ENCODE data around the gene TWNK. TPM values are rescaled to one million over a fixed set of nuclear protein-coding genes. Genes with fewer than 3 reads are reported as not detected.

TWNK gene
- total and polyA plus RNA-seq, 11 donors, result 4.7 to 9.5 (median 5.8) TPM

DNA sequence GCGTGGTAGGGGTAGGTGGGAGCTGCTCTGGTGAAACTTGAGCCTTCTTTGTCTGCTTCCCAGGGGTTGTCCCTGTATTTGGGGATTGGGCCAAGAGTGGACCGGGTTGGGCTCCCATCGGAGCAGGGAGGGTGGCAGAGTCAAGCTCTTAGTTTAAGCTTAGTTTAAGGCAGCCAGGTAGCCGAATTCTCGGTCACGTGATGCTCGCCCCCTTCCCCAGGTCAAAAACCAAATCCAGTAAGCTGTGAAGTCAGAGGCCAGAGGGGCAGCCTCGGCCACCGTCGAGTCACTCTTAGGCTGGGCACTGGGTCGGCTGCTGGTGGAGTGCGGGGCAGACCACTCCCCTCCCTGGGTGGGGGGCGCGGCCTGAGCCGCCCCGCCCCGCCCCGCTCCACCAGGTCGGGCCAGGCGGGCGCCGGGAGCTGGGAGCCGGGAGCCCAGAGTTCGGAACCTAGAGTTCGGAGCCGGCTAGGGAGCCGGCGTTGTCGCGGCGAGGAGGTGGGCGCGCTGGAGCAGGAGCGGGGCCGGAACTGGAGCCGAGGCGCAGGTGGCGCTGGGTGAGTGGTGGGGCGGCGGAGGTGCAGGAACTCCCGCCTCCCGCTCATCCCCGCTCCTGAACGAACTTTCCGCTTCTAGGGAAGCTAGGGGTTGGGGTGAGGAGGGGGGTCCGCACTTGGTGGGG lies 9.5 kb downstream of the TWNK start:
- intact Hi-C loops (cut with DNase I), result loop anchor here in 4 of 10 donors (1.0 to 10.0 kb wide), 6 partner anchors 15 to 70 kb away; partner anchors contain the start of genes KAZALD1 (in 3 of the 4), PDZD7 (in 1 of the 4) and SFXN3 (in 1 of the 4)

GRCh38 chr10:100997360-100998182 lies 10.2 kb downstream of the TWNK start:
- H3K4me3 ChIP-seq, result peak overlapping the region; percentile 62 to 99 (median 89)
- intact Hi-C loops (cut with DNase I), result loop anchor here in 6 of 10 donors (1.0 to 10.0 kb wide), 7 partner anchors 15 to 70 kb away; partner anchors contain the start of genes KAZALD1 (in 3 of the 6), PDZD7 (in 1 of the 6) and SFXN3 (in 1 of the 6)
- WGBS, 4 donors, result 0% methylated on average over 7 to 66 of the region's 66 CpGs
- DNase-seq (peak; percentile 81 to 92 (median 82)), ATAC-seq (peak; percentile 44 to 61 (median 48))
- peak overlapping the region; percentile 93 to 100 (median 100) for H3K27ac ChIP-seq
- TF ChIP-seq, protein P1, sequence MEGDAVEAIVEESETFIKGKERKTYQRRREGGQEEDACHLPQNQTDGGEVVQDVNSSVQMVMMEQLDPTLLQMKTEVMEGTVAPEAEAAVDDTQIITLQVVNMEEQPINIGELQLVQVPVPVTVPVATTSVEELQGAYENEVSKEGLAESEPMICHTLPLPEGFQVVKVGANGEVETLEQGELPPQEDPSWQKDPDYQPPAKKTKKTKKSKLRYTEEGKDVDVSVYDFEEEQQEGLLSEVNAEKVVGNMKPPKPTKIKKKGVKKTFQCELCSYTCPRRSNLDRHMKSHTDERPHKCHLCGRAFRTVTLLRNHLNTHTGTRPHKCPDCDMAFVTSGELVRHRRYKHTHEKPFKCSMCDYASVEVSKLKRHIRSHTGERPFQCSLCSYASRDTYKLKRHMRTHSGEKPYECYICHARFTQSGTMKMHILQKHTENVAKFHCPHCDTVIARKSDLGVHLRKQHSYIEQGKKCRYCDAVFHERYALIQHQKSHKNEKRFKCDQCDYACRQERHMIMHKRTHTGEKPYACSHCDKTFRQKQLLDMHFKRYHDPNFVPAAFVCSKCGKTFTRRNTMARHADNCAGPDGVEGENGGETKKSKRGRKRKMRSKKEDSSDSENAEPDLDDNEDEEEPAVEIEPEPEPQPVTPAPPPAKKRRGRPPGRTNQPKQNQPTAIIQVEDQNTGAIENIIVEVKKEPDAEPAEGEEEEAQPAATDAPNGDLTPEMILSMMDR (IDR thresholded peaks at IDR 0.05), result peak; percentile 81 to 97 (median 90)
- TF ChIP-seq POLR2A (IDR thresholded peaks at IDR 0.05), result peak in 1 of 2 donors; percentile 14
- H3K27me3 ChIP-seq, result no peaks in the 10 kb centered on the region
- peaks cover 8 to 50% (median 35%) of the 10 kb centered on the region in 12 donors for H3K4me1 ChIP-seq
- peaks cover 0 to 18% (median 12%) of the 10 kb centered on the region in 9 donors for H3K36me3 ChIP-seq
- no peaks in the 10 kb centered on the region for H3K9me3 ChIP-seq

More for the DNA sequence above, 9.5 kb downstream of the TWNK start:
- DNase-seq (peak in 1 of 5 donors; percentile 37), ATAC-seq (no peak)
- H3K36me3 ChIP-seq, result peaks cover 0 to 20% (median 11%) of the 10 kb centered on the region in 9 donors
- peaks cover 3 to 43% (median 28%) of the 10 kb centered on the region in 12 donors for H3K4me1 ChIP-seq
- H3K27me3 ChIP-seq, result no peaks in the 10 kb centered on the region
- H3K27ac ChIP-seq, result peak overlapping the region; percentile 93 to 100 (median 100)
- TF ChIP-seq, protein P1 (IDR thresholded peaks at IDR 0.05), result no peak
- no peak for TF ChIP-seq POLR2A (IDR thresholded peaks at IDR 0.05)
- peak overlapping the region; percentile 62 to 99 (median 89) for H3K4me3 ChIP-seq
- H3K9me3 ChIP-seq, result no peaks in the 10 kb centered on the region
- WGBS, 4 donors, result 0 to 6% (median 5%) methylated on average over 16 to 46 of the region's 46 CpGs

DNA sequence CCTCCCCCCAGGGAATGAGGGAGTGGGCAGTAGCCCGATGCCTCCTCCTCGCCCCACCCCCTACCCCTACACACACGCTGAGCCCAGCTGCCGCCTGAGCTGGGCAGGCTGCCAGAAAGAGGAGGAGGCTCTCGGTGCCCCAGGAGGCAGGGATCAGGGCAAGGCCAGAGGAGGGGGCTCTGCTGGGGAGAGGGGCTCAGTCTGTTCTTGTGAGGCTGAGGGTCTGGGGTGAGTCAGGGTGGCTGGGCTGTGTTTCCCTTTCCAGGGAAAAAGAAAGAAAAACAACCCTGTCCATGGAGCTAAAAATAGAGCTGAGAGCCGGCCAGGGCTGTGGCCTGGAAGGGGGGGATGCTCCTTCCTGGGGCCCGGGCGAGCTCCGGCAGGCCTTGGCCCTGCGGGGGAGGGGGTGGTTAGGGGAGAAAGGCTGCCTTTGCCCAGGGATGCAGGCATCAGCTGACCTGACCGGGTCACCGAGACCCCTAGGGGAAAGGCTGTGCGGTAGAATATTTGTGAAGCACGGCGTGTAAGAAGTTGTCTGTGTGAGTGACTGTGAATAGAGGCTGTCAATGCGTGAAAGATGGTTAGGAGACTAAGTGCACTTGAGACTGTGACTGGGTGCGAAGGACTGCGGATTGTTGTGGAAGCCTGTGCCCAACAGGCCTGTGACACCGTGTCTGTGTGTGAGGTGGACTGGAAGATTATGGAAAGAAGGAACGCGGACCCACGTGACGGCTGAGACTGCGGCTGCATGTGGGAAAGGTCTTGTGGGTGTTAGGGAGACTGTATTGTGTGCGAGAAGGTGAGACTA lies 11.0 kb downstream of the TWNK start:
- H3K4me3 ChIP-seq, result peak overlapping the region; percentile 62 to 99 (median 89)
- no peaks in the 10 kb centered on the region for H3K27me3 ChIP-seq
- H3K4me1 ChIP-seq, result peaks cover 8 to 58% (median 42%) of the 10 kb centered on the region in 12 donors
- ATAC-seq, result peak; percentile 53 to 78 (median 63)
- TF ChIP-seq POLR2A (IDR thresholded peaks at IDR 0.05), result no peak
- TF ChIP-seq, protein P1 (IDR thresholded peaks at IDR 0.05), result no peak
- WGBS, 4 donors, result 1 to 2% (median 1%) methylated on average over 24 to 25 of the region's 25 CpGs
- peak; percentile 88 to 94 (median 90) for DNase-seq
- no peaks in the 10 kb centered on the region for H3K9me3 ChIP-seq
- intact Hi-C loops (cut with DNase I), result loop anchor here in 6 of 10 donors (1.0 to 10.0 kb wide), 6 partner anchors 14 to 69 kb away; partner anchors contain the start of genes KAZALD1 (in 3 of the 6), PDZD7 (in 1 of the 6) and SFXN3 (in 1 of the 6)
- H3K27ac ChIP-seq, result peak overlapping the region; percentile 93 to 100 (median 100)
- H3K36me3 ChIP-seq, result peaks cover 0 to 18% (median 14%) of the 10 kb centered on the region in 9 donors

Measured in heart left ventricle (tissue), 16 donors.